GM12878 (cell line): ENCODE results near the gene PMM1. TPM values are rescaled to one million over a fixed set of nuclear protein-coding genes. Genes with fewer than 3 reads are reported as not detected.

Experiments used
- ATAC-seq: fragments of 200-7000 bp; cut with Tn5 transposase; 3 replicates; pipeline ENCODE4 v1.9.1; 2020; ENCODE audit warnings: mild to moderate bottlenecking, moderate library complexity
- BruUV-seq: library from RNA; stranded (reverse); fragments of 400-500 nt; replicated peaks from 2 replicates; lab custom pipeline; 2021; lab: Mats Ljungman, UMichigan
- CTCF ChIA-PET: fragments of 300-600 bp; sonication (Branson Sonifier 250); formaldehyde crosslinking; extraction: SDS; loops from one replicate; lab custom pipeline; 2021; ENCODE audit warnings: inconsistent platforms; lab: Yijun Ruan, JAX
- POLR2A ChIA-PET: fragments of 350-600 bp; formaldehyde crosslinking; extraction: SDS; loops from one replicate; lab custom pipeline; 2021; ENCODE audit warnings: inconsistent platforms; lab: Charles Lee
- RAD21 ChIA-PET: fragments of 300-600 bp; sonication (Branson Sonifier 250); formaldehyde crosslinking; loops from one replicate; lab custom pipeline; 2023; ENCODE audit warnings: antibody characterized with exemption; ENCODE audit not compliant: unreplicated experiment; lab: Charles Lee
- SMC1A ChIA-PET: fragments of 300-600 bp; sonication (Branson Sonifier 250); formaldehyde crosslinking; loops from one replicate; lab custom pipeline; 2023; ENCODE audit not compliant: unreplicated experiment, uncharacterized antibody; lab: Charles Lee
- DNase-seq: peaks from one replicate; pipeline ENCODE4 v3.0.0-alpha.2; 2011; ENCODE audit warnings: low read depth, low spot score
- FAIRE-seq: peaks from 3 replicates; lab custom pipeline; 2011; peaks lifted over from hg19 to GRCh38; lab: Jason Lieb, UNC
- H2AFZ ChIP-seq: 2 replicates; pipeline ENCODE4 v1.6.0; 2011; ENCODE audit warnings: low read depth, low read length, control low read depth; ENCODE audit not compliant: control insufficient read depth
- H3K27ac ChIP-seq: 2 replicates; pipeline ENCODE4 v1.5.1; 2011; ENCODE audit warnings: control low read depth; ENCODE audit not compliant: control insufficient read depth, insufficient read depth
- H3K27me3 ChIP-seq, 2 experiments: replicated peaks in 1 of 2; 2 replicates each; pipeline versions ENCODE4 v1.6.0 to v1.6.1; 2011; ENCODE audit warnings: low read length in 1 of 2; ENCODE audit not compliant: control insufficient read depth in 2 of 2, insufficient read depth in 2 of 2
- H3K36me3 ChIP-seq, 2 experiments: 2 replicates each; pipeline ENCODE4 v1.5.1; 2011; ENCODE audit warnings: low read length in 1 of 2; ENCODE audit not compliant: control insufficient read depth in 2 of 2, insufficient read depth in 2 of 2
- H3K4me1 ChIP-seq: 2 replicates; pipeline ENCODE4 v1.6.1; 2011; ENCODE audit warnings: mild to moderate bottlenecking, low read length, moderate library complexity, mixed read lengths; ENCODE audit not compliant: control insufficient read depth, insufficient read depth
- H3K4me2 ChIP-seq: 2 replicates; pipeline ENCODE4 v1.6.0; 2011; ENCODE audit warnings: control low read depth; ENCODE audit not compliant: control insufficient read depth, insufficient read depth
- H3K4me3 ChIP-seq: fragments of 200-600 bp; sonication (generic); 2 replicates; pipeline ENCODE4 v1.5.1; 2016
- H3K79me2 ChIP-seq: 2 replicates; pipeline ENCODE4 v1.6.0; 2011; ENCODE audit warnings: low read length; ENCODE audit not compliant: control insufficient read depth, insufficient read depth
- H3K9ac ChIP-seq: 2 replicates; pipeline ENCODE4 v1.8.0; 2011; ENCODE audit warnings: low read length, control low read depth, mixed read lengths; ENCODE audit not compliant: control insufficient read depth, insufficient read depth
- H3K9me3 ChIP-seq: replicated peaks from 3 replicates; pipeline ENCODE4 v1.5.1; 2011; ENCODE audit warnings: mild to moderate bottlenecking, low read length; ENCODE audit not compliant: control insufficient read depth, insufficient read depth
- H4K20me1 ChIP-seq: 2 replicates; pipeline ENCODE4 v1.6.0; 2011; ENCODE audit not compliant: control insufficient read depth, insufficient read depth
- ATF3 ChIP-seq: IDR thresholded peaks from 2 replicates; pipeline ENCODE4 v1.6.1; 2011; ENCODE audit warnings: low read depth, mild to moderate bottlenecking, low read length, moderate library complexity, borderline replicate concordance; ENCODE audit errors: extremely low read depth
- CREM ChIP-seq: IDR thresholded peaks from 2 replicates; pipeline ENCODE4 v1.6.1; 2014; ENCODE audit warnings: antibody characterized with exemption, low read depth
- CTCF ChIP-seq, 3 experiments: IDR thresholded peaks in 2 of 3; conservative IDR thresholded peaks in 1 of 3; 2 replicates each; pipeline ENCODE4 v1.5.1; 2011; ENCODE audit warnings: low read depth in 3 of 3, low read length in 3 of 3, mild to moderate bottlenecking in 3 of 3, control low read depth in 2 of 3, moderate library complexity in 2 of 3, inconsistent platforms in 1 of 3, mixed read lengths in 1 of 3; ENCODE audit not compliant: control insufficient read depth in 2 of 3, insufficient read depth in 1 of 3; ENCODE audit errors: extremely low read depth in 1 of 3
- IRF4 ChIP-seq: IDR thresholded peaks from 2 replicates; pipeline ENCODE4 v1.6.1; 2011; ENCODE audit warnings: low read depth, low read length
- KAT2A ChIP-seq: conservative IDR thresholded peaks from 2 replicates; pipeline ENCODE4 v1.6.1; 2011; ENCODE audit warnings: low read depth, low read length; ENCODE audit not compliant: control insufficient read depth
- RB1 ChIP-seq: fragments of 450-650 bp; formaldehyde crosslinking; IDR thresholded peaks from 2 replicates; pipeline ENCODE4 v1.6.1; 2017; ENCODE audit warnings: mild to moderate bottlenecking, borderline replicate concordance
- SREBF1 ChIP-seq: IDR thresholded peaks from 2 replicates; pipeline ENCODE4 v1.6.1; 2012; ENCODE audit warnings: mild to moderate bottlenecking, low read length
- TAF1 ChIP-seq: IDR thresholded peaks from 2 replicates; pipeline ENCODE4 v1.6.1; 2011; ENCODE audit warnings: mild to moderate bottlenecking, low read depth, low read length, borderline replicate concordance
- WGBS: methylation state at CpG from one replicate; pipeline ENCODE4 v1.1.6; 2016; ENCODE audit warnings: low lambda C conversion rate; ENCODE audit not compliant: insufficient replicate concordance, insufficient coverage; ENCODE audit errors: missing lambda C conversion rate; 5-methylcytosine and 5-hydroxymethylcytosine counted together
- in situ Hi-C: fragments of 300-500 bp; cut with MboI; formaldehyde crosslinking; loops from 9 replicates; pipeline ENCODE4 v1.14.3; 2018; ENCODE audit warnings: mixed read lengths
- intact Hi-C: fragments of 100-400 bp; cut with micrococcal nuclease; formaldehyde crosslinking; loops from one replicate; pipeline ENCODE4 v1.14.2; 2022; ENCODE audit not compliant: unreplicated experiment
- polyA plus RNA-seq, 11 experiments: library from polyadenylated mRNA; depleted of rRNA in 4 of 11; unstranded in 6 of 11; stranded (reverse) in 5 of 11; fragments of >200 nt; fragmentation: Nextera tagmentation in 4 of 11; fragmentation: Illumina TruSeq in 1 of 11; extraction: Ambion mirVana in 4 of 11; extraction: Trizol in 1 of 11; gene quantifications; 1 replicate in 1 of 11; 2 replicates in 10 of 11; pipeline versions ENCODE4 v1.2.1 to v1.2.3, GENCODE V29; 2011 to 2016; ENCODE audit warnings: inconsistent platforms in 2 of 11, missing spikeins in 2 of 11, low read depth in 1 of 11
- total RNA-seq, 4 experiments: library from RNA; depleted of rRNA in 3 of 4; stranded (reverse); fragments of >200 nt in 3 of 4; fragmentation: Illumina TruSeq in 1 of 4; extraction: Trizol in 1 of 4; gene quantifications; 2 replicates each; pipeline versions ENCODE4 v1.2.1 to v1.2.3, GENCODE V29; 2013 to 2021

Gene PMM1
- total and polyA plus RNA-seq, 10 of the 15 experiments (the other 5 are each of a cell fraction or from before 2014, with no cell fraction given) = 8.2 to 32.2 (median 16.9) TPM

DNA sequence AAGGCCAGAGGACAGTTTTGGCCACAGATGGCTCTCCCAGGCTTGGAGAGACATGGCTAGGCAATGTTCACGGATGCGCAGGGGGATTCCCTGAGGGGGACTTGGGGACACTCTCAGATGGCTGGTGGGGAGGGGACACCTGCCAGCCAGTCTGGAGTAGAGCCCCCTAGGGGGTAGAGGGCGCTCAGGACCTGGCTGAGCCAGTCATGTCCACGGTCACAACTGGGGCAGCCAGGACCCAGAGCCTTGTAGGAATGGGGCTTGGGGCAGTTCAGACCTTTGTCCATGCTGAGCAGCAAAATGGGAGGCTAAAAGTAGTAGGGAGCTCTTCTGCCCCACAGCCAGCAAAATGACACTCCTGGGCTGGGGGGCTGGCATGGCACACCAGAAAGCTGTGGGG is 27.2 kb downstream of the PMM1 start:
- ChIA-PET RAD21 (no interaction called here), SMC1A (no interaction called here), CTCF (interaction anchor here (0.7 kb wide), 1 partner anchor 1412 kb away, joined by 3 read pairs; no protein-coding TSS in a partner anchor), POLR2A (no interaction called here)
- H3K9me3 ChIP-seq = no peaks in the 10 kb centered on the region
- H3K27ac ChIP-seq = no peak overlapping the region
- in situ Hi-C loops = no loop called here
- no peak overlapping the region for H3K4me2 ChIP-seq
- H4K20me1 ChIP-seq = no peaks in the 10 kb centered on the region
- WGBS = 37% methylated on average over 4 of the region's 4 CpGs
- no peaks in the 10 kb centered on the region for H3K4me1 ChIP-seq
- DNase-seq (no peak), FAIRE-seq (no peak), ATAC-seq (no peak)
- BruUV-seq = no TSS peak
- peaks cover 0 to 5% of the 10 kb centered on the region in 2 experiments; a peak in 3 of 4 replicates for H3K27me3 ChIP-seq
- H3K4me3 ChIP-seq = no peak overlapping the region
- TF ChIP-seq TAF1 (no peak), IRF4 (no peak), RB1 (no peak), CTCF (IDR thresholded peaks at IDR 0.05 in 2 of 3, conservative IDR thresholded peaks at IDR 0.05 in 1 of 3; ENCODE audit: control insufficient read depth in 2 of 3, extremely low read depth in 1 of 3, insufficient read depth in 1 of 3, low read depth in 3 of 3, low read length in 3 of 3) (no peak), SREBF1 (no peak), ATF3 (no peak), CREM (no peak), KAT2A (no peak)
- intact Hi-C loops = no loop called here
- H2AFZ ChIP-seq = no peak overlapping the region
- no peaks in the 10 kb centered on the region for H3K36me3 ChIP-seq
- no peak overlapping the region for H3K9ac ChIP-seq
- no peaks in the 10 kb centered on the region for H3K79me2 ChIP-seq
